Measurements from ENCODE around the gene PURA.

PURA gene

GRCh38 chr5:140111859-140112551 lies 1.9 kb upstream of the PURA start:
- Histone ChIP-seq H3K27ac (ENCODE audit: low read depth, low read length) (no peak overlapping the region), H3K4me3 (ENCODE audit: insufficient read depth, low read length, poor library complexity, severe bottlenecking) (no peak overlapping the region), H3K4me2 (ENCODE audit: low read depth, low read length, poor library complexity, severe bottlenecking) (no peak overlapping the region), H2AFZ (ENCODE audit: low read depth, low read length, severe bottlenecking) (no peak overlapping the region), H3K27me3 (ENCODE audit: low read length) (no peaks in the 10 kb centered on the region), H3K79me2 (ENCODE audit: insufficient read depth, low read length) (peaks cover 60% of the 10 kb centered on the region), H4K20me1 (ENCODE audit: low read depth, low read length) (peaks cover 33% of the 10 kb centered on the region), H3K9ac (ENCODE audit: low read length) (no peak overlapping the region), H3K9me3 (ENCODE audit: insufficient read depth, low read length) (no peaks in the 10 kb centered on the region), H3K36me3 (ENCODE audit: low read length) (peaks cover 7% of the 10 kb centered on the region), H3K9me2 (replicated peaks; ENCODE audit: insufficient read depth, low read length) (no peaks in the 10 kb centered on the region), H3F3A (ENCODE audit: insufficient read depth) (peaks cover 39% of the 10 kb centered on the region)
- no peak for TF ChIP-seq CTCF (IDR thresholded peaks at IDR 0.05; ENCODE audit: insufficient read depth, low read length, poor library complexity, severe bottlenecking)
- no peak for TF ChIP-seq EZH2phosphoT487 (conservative IDR thresholded peaks at IDR 0.05; ENCODE audit: low read length)

- TF ChIP-seq EZH2phosphoT487 (conservative IDR thresholded peaks at IDR 0.05; ENCODE audit: low read length) (no peak), CTCF (IDR thresholded peaks at IDR 0.05; ENCODE audit: insufficient read depth, low read length, poor library complexity, severe bottlenecking) (no peak)
- Histone ChIP-seq H4K20me1 (ENCODE audit: low read depth, low read length) (peaks cover 39% of the 10 kb centered on the region), H3K9me2 (replicated peaks; ENCODE audit: insufficient read depth, low read length) (no peaks in the 10 kb centered on the region), H3F3A (ENCODE audit: insufficient read depth) (peaks cover 39% of the 10 kb centered on the region), H2AFZ (ENCODE audit: low read depth, low read length, severe bottlenecking) (no peak overlapping the region), H3K79me2 (ENCODE audit: insufficient read depth, low read length) (peaks cover 68% of the 10 kb centered on the region), H3K4me2 (ENCODE audit: low read depth, low read length, poor library complexity, severe bottlenecking) (peak overlapping the region; percentile 97), H3K36me3 (ENCODE audit: low read length) (peaks cover 7% of the 10 kb centered on the region), H3K27me3 (ENCODE audit: low read length) (no peaks in the 10 kb centered on the region), H3K27ac (ENCODE audit: low read depth, low read length) (no peak overlapping the region), H3K4me3 (ENCODE audit: insufficient read depth, low read length, poor library complexity, severe bottlenecking) (peak overlapping the region; percentile 80), H3K9me3 (ENCODE audit: insufficient read depth, low read length) (no peaks in the 10 kb centered on the region), H3K9ac (ENCODE audit: low read length) (peak overlapping the region; percentile 79)
These were observed 1.2 kb upstream of the PURA start for GRCh38 chr5:140112685-140113179.

- Histone ChIP-seq H2AFZ (ENCODE audit: low read depth, low read length, severe bottlenecking) (peak overlapping the region; percentile 60), H3K79me2 (ENCODE audit: insufficient read depth, low read length) (peaks cover 66% of the 10 kb centered on the region), H3F3A (ENCODE audit: insufficient read depth) (peaks cover 39% of the 10 kb centered on the region), H3K4me3 (ENCODE audit: insufficient read depth, low read length, poor library complexity, severe bottlenecking) (peak overlapping the region; percentile 80), H3K9me2 (replicated peaks; ENCODE audit: insufficient read depth, low read length) (no peaks in the 10 kb centered on the region), H3K27me3 (ENCODE audit: low read length) (no peaks in the 10 kb centered on the region), H3K9me3 (ENCODE audit: insufficient read depth, low read length) (no peaks in the 10 kb centered on the region), H3K4me2 (ENCODE audit: low read depth, low read length, poor library complexity, severe bottlenecking) (peak overlapping the region; percentile 97), H3K36me3 (ENCODE audit: low read length) (peaks cover 7% of the 10 kb centered on the region), H3K9ac (ENCODE audit: low read length) (peak overlapping the region; percentile 79), H3K27ac (ENCODE audit: low read depth, low read length) (peak overlapping the region; percentile 30; the same call in 1 of the 2 replicates), H4K20me1 (ENCODE audit: low read depth, low read length) (peaks cover 39% of the 10 kb centered on the region)
- TF ChIP-seq EZH2phosphoT487 (conservative IDR thresholded peaks at IDR 0.05; ENCODE audit: low read length) (no peak), CTCF (IDR thresholded peaks at IDR 0.05; ENCODE audit: insufficient read depth, low read length, poor library complexity, severe bottlenecking) (no peak)
These were observed 670 bp upstream of the PURA start for GRCh38 chr5:140113180-140113698.

Data from SU-DHL-6 (cell line).